Measurements from ENCODE around the gene SYNE2. TPM values are rescaled to one million over a fixed set of nuclear protein-coding genes. Genes with fewer than 3 reads are reported as not detected.

Gene SYNE2
- total and polyA plus RNA-seq, 4 donors: 26.9 to 208 (median 67.9) TPM

DNA sequence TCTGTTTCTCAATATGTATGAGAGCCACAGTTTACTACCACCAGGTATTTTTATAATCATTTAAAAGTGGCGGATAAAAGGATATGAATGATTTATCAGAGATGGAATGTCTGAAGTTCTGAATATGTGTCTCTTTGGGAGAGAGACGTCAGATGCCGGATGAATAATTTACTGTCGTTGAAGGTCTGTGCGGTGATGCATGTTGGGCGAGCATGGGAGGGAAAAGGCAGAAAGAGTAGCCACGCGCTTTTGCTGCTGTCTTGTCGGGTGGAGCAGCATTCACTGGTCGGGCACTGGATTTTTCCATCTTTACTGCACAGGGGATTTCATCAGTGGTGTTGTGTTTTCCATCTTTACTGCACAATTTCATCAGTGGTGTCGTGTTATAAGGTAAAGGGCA, 65.6 kb downstream of the SYNE2 start:
- Histone ChIP-seq H3K4me1 (ENCODE audit: control insufficient read depth in 5 of 5, insufficient read depth in 5 of 5, low read length in 5 of 5) (peaks cover 0 to 2% (median 0%) of the 10 kb centered on the region in 5 donors), H3K9ac (ENCODE audit: insufficient read depth in 1 of 2, low read length in 2 of 2) (no peak overlapping the region), H3K9me3 (ENCODE audit: control insufficient read depth in 4 of 4, insufficient read depth in 3 of 4, low read length in 3 of 4) (no peaks in the 10 kb centered on the region), H3K4me3 (no peak overlapping the region), H3K27me3 (ENCODE audit: control insufficient read depth in 3 of 3, insufficient read depth in 3 of 3, low read length in 2 of 3) (no peaks in the 10 kb centered on the region), H3K36me3 (ENCODE audit: control insufficient read depth in 4 of 4, insufficient read depth in 4 of 4, low read length in 4 of 4) (peaks cover 0 to 4% (median 2%) of the 10 kb centered on the region in 4 donors), H3K27ac (ENCODE audit: low read depth in 1 of 2, low read length in 1 of 2) (no peak overlapping the region)
- 94 to 95% methylated on average over 11 of the region's 11 CpGs for WGBS, 2 donors
- ATAC-seq (ENCODE audit: insufficient read depth, low FRiP score): no peak
- DNase-seq: no peak
- TF ChIP-seq, protein P1, sequence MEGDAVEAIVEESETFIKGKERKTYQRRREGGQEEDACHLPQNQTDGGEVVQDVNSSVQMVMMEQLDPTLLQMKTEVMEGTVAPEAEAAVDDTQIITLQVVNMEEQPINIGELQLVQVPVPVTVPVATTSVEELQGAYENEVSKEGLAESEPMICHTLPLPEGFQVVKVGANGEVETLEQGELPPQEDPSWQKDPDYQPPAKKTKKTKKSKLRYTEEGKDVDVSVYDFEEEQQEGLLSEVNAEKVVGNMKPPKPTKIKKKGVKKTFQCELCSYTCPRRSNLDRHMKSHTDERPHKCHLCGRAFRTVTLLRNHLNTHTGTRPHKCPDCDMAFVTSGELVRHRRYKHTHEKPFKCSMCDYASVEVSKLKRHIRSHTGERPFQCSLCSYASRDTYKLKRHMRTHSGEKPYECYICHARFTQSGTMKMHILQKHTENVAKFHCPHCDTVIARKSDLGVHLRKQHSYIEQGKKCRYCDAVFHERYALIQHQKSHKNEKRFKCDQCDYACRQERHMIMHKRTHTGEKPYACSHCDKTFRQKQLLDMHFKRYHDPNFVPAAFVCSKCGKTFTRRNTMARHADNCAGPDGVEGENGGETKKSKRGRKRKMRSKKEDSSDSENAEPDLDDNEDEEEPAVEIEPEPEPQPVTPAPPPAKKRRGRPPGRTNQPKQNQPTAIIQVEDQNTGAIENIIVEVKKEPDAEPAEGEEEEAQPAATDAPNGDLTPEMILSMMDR (IDR thresholded peaks at IDR 0.05; ENCODE audit: control extremely low read depth, extremely low read depth): no peak

DNA sequence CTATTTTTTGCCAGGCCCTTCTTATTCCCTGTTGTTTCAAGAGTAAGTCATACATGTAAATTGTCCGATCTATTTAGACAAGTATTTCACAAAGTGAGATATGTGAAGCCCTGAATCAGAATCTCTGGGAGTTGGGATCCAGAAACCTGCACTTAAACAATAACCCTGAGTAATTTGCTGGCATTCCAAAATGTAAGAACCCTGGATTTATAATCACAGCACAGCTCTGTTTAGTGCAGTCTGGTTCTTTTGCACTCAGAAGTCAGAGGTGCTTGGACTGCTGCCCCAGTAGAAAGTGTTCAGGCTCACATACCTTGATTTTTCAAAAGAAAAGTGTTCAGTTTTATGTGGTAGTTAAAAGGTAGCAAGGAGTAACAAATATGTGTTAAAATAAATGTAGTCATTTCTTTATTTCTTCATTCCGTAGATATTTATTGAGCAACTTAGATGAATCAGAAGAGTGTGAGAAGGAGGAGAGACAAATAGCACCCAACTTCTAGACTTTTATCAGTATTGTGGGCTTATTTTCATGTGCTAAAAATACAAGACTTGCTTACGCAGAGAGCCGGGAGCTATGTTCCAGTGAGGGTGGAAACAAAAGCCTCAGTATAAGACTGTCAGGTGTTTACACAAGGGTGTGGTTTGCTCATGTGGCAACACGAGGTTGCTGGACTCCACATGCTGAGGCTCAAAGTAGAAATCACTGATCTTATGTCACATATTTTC, 70.1 kb downstream of the SYNE2 start:
- no peak overlapping the region for H3K4me3 ChIP-seq
- WGBS, 2 donors: 59 to 77% methylated on average over 5 of the region's 5 CpGs
- TF ChIP-seq, protein P1 (IDR thresholded peaks at IDR 0.05; ENCODE audit: control extremely low read depth, extremely low read depth): no peak
- ATAC-seq (ENCODE audit: insufficient read depth, low FRiP score) (peak; percentile 70), DNase-seq (peak in 1 of 3 donors; percentile 49)
- H3K27me3 ChIP-seq (ENCODE audit: control insufficient read depth in 3 of 3, insufficient read depth in 3 of 3, low read length in 2 of 3): no peaks in the 10 kb centered on the region
- H3K27ac ChIP-seq (ENCODE audit: low read depth in 1 of 2, low read length in 1 of 2): peak overlapping the region; percentile 41 to 42
- H3K36me3 ChIP-seq (ENCODE audit: control insufficient read depth in 4 of 4, insufficient read depth in 4 of 4, low read length in 4 of 4): peaks cover 0 to 4% (median 2%) of the 10 kb centered on the region in 4 donors
- no peaks in the 10 kb centered on the region for H3K9me3 ChIP-seq (ENCODE audit: control insufficient read depth in 4 of 4, insufficient read depth in 3 of 4, low read length in 3 of 4)
- H3K4me1 ChIP-seq (ENCODE audit: control insufficient read depth in 5 of 5, insufficient read depth in 5 of 5, low read length in 5 of 5): peaks cover 0 to under 1% (median 0%) of the 10 kb centered on the region in 5 donors
- no peak overlapping the region for H3K9ac ChIP-seq (ENCODE audit: insufficient read depth in 1 of 2, low read length in 2 of 2)

DNA sequence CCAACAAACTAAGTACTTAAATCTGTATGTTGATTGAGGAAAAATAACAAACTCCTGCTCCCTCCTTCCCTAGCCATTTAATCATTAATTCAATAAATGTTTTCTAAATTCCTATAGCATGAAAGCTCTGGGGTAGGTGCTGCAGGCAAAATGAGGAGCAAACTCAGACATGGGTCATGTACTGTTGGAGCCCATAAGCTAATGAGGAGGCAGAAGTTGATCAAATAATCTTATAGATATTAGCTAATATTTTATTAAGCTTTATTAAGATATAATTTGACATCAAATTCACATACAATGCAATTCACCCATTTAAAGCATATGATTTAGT, 70.6 kb downstream of the SYNE2 start:
- no peak for DNase-seq
- H3K4me3 ChIP-seq: no peak overlapping the region
- H3K9ac ChIP-seq (ENCODE audit: insufficient read depth in 1 of 2, low read length in 2 of 2): no peak overlapping the region
- H3K27me3 ChIP-seq (ENCODE audit: control insufficient read depth in 3 of 3, insufficient read depth in 3 of 3, low read length in 2 of 3): no peaks in the 10 kb centered on the region
- H3K27ac ChIP-seq (ENCODE audit: low read depth in 1 of 2, low read length in 1 of 2): no peak overlapping the region
- TF ChIP-seq, protein P1 (IDR thresholded peaks at IDR 0.05; ENCODE audit: control extremely low read depth, extremely low read depth): no peak
- peaks cover 0 to 4% (median 0%) of the 10 kb centered on the region in 5 donors for H3K4me1 ChIP-seq (ENCODE audit: control insufficient read depth in 5 of 5, insufficient read depth in 5 of 5, low read length in 5 of 5)
- peaks cover 0 to 4% (median 2%) of the 10 kb centered on the region in 4 donors for H3K36me3 ChIP-seq (ENCODE audit: control insufficient read depth in 4 of 4, insufficient read depth in 4 of 4, low read length in 4 of 4)
- H3K9me3 ChIP-seq (ENCODE audit: control insufficient read depth in 4 of 4, insufficient read depth in 3 of 4, low read length in 3 of 4): no peaks in the 10 kb centered on the region
- ATAC-seq (ENCODE audit: insufficient read depth, low FRiP score): no peak

DNA sequence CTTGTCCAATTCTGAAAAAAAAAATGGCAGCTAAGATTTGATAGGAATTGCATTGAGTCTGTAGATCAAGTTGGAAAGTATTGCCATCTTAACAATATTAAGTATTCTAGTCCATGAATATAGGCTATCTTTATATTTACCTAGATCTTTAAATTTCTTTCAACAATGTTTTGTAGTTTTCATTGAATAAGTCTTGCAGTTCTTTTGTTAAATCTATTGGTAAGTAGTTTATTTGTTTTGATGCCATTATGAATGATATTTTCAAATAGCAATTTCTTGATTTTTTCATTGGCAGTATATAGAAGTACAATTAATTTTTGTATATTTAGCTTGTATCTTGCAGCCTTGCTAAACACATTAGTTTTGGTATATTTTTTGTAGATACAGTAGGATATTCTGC, 71.6 kb downstream of the SYNE2 start:
- no peaks in the 10 kb centered on the region for H3K27me3 ChIP-seq (ENCODE audit: control insufficient read depth in 3 of 3, insufficient read depth in 3 of 3, low read length in 2 of 3)
- no peak for ATAC-seq (ENCODE audit: insufficient read depth, low FRiP score)
- H3K4me3 ChIP-seq: no peak overlapping the region

More for the DNA sequence above, 71.6 kb downstream of the SYNE2 start:
- Histone ChIP-seq H3K9me3 (ENCODE audit: control insufficient read depth in 4 of 4, insufficient read depth in 3 of 4, low read length in 3 of 4) (no peaks in the 10 kb centered on the region), H3K4me1 (ENCODE audit: control insufficient read depth in 5 of 5, insufficient read depth in 5 of 5, low read length in 5 of 5) (peaks cover 0 to 6% (median 0%) of the 10 kb centered on the region in 5 donors), H3K27ac (ENCODE audit: low read depth in 1 of 2, low read length in 1 of 2) (no peak overlapping the region), H3K9ac (ENCODE audit: insufficient read depth in 1 of 2, low read length in 2 of 2) (no peak overlapping the region), H3K36me3 (ENCODE audit: control insufficient read depth in 4 of 4, insufficient read depth in 4 of 4, low read length in 4 of 4) (peaks cover 0 to 4% (median 2%) of the 10 kb centered on the region in 4 donors)
- DNase-seq: no peak
- TF ChIP-seq, protein P1 (IDR thresholded peaks at IDR 0.05; ENCODE audit: control extremely low read depth, extremely low read depth): no peak

Measured in lung (tissue), 12 donors.